GM23248 (cell line): ENCODE measurements around the gene SLC6A1.

ENCODE experiments used
- EZH2 ChIP-seq: fragments of 200-600 bp; sonication (generic); IDR thresholded peaks from 2 replicates; pipeline ENCODE4 v1.6.1; 2018; ENCODE audit warnings: antibody characterized with exemption, mild to moderate bottlenecking; ENCODE audit not compliant: insufficient read depth, poor library complexity, severe bottlenecking
- EZH2phosphoT487 ChIP-seq: fragments of 200-600 bp; sonication (generic); IDR thresholded peaks from 2 replicates; pipeline ENCODE4 v1.6.1; 2018; ENCODE audit warnings: antibody characterized with exemption, moderate library complexity, mild to moderate bottlenecking, low read depth; ENCODE audit not compliant: insufficient read depth

- TF ChIP-seq EZH2 (no peak), EZH2phosphoT487 (no peak)
These were observed 44.8 kb downstream of the SLC6A1 start for GRCh38 chr3:11037241-11037873.
